Measurements from ENCODE around the gene GALNT2.

GALNT2 gene

DNA sequence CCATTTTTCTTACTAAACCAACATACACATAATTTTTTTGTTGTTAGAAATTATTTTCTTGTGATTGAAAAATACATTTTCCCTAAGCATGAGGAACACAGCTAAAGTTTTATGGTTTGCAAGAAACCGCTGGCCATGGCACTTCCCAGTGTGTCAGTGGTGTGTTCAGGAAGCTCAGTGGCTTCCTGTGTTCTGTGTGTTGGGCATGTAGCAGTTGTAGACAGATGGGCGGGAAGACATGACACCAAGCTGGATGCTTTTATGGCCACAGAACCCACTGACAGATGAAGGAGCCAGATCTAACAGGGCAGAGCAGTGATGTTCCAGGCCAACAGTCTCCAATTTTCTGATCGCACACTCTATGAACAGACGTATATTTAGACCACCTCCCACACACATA lies 119.8 kb downstream of the GALNT2 start:
- no peak for DNase-seq (ENCODE audit: low spot score)

DNA sequence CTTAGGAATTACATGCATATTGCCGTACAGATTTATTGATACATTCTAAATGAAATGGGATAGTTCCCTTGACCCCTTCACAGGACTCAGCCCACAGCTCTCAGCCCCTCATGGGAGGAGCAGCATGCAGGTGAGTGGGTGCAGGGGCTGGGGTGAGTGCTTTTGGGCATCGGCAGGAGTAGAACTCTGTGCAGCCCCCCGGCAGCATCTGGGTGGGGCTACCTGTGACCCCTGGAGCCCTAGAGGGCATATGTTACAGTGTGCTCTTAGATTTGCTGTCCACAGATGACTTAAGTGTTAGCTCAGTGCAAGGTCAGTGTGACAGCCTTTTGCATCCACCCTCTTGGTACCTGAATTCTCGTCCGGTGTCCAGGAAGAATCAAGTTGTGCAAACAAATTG lies 120.3 kb downstream of the GALNT2 start:
- DNase-seq (ENCODE audit: low spot score), result no peak

GRCh38 chr1:230188826-230189225 lies 121.8 kb downstream of the GALNT2 start:
- DNase-seq (ENCODE audit: low spot score), result no peak

GRCh38 chr1:230189341-230189740 lies 122.3 kb downstream of the GALNT2 start:
- no peak for DNase-seq (ENCODE audit: low spot score)

- DNase-seq (ENCODE audit: low spot score), result no peak
Measured at GRCh38 chr1:230189824-230190223, 122.8 kb downstream of the GALNT2 start.

DNA sequence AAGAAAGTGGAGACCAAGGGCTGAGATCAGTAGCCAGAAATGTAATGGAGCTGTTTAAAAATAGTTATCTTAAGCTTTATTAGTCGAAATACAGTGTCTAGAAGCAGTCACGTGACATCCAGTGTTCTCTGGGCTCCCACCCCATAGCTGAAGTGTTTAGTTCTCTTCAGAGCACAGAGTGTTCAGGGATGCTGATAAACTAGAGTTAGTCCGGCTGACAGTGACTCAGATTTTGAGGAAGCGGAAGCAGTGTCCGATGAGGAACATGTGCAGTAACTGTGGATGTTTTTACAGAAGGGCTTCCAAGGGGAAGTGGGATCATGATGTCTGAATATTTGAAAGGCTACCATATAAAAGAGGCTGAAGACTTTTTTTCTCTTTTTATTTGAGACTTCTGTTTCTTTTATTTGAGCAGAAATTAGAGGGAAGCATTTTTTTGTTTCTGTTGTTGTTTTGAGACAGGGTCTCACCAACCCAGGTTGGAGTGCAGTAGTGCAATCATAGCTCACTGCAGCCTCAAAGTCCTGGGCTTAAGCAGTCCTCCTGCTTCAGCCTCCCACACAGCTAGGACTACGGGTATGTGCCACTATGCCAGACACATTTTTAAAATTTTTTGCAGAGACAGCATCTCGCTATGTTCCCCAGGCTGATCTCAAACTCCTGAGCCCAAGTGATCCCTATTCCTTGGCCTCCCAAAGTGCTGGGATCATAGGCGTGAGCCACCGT lies 124.2 kb downstream of the GALNT2 start:
- no peak for DNase-seq (ENCODE audit: low spot score)

GRCh38 chr1:230191855-230192254 lies 124.8 kb downstream of the GALNT2 start:
- no peak for DNase-seq (ENCODE audit: low spot score)

GRCh38 chr1:230194525-230194924 lies 127.5 kb downstream of the GALNT2 start:
- no peak for DNase-seq (ENCODE audit: low spot score)

GRCh38 chr1:230195199-230195598 lies 128.2 kb downstream of the GALNT2 start:
- no peak for DNase-seq (ENCODE audit: low spot score)

GRCh38 chr1:230196077-230196476 lies 129.0 kb downstream of the GALNT2 start:
- DNase-seq (ENCODE audit: low spot score), result no peak

- no peak for DNase-seq (ENCODE audit: low spot score)
Measured at GRCh38 chr1:230197644-230198567, 130.9 kb downstream of the GALNT2 start.

DNA sequence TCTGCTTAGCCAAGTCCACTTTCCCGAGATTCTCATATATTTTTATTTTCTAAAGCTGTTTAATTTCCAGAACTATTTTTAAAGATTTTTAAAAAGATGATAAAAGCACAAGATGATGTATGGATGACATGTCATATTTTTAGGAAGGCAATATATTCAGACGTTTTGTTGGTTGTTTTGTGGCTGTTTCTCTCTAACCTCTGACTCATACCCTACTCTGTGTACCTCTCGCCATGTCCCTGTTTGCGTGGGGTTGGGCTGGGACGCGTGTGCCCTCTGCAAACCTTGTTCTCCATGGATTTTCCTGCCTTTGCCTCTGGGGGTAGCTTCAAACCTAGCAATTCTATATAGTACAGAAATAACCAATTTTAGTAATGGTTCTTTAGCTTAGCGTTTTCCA lies 132.0 kb downstream of the GALNT2 start:
- DNase-seq (ENCODE audit: low spot score), result no peak

- DNase-seq (ENCODE audit: low spot score), result no peak
Measured at GRCh38 chr1:230199554-230199953, 132.5 kb downstream of the GALNT2 start.

DNA sequence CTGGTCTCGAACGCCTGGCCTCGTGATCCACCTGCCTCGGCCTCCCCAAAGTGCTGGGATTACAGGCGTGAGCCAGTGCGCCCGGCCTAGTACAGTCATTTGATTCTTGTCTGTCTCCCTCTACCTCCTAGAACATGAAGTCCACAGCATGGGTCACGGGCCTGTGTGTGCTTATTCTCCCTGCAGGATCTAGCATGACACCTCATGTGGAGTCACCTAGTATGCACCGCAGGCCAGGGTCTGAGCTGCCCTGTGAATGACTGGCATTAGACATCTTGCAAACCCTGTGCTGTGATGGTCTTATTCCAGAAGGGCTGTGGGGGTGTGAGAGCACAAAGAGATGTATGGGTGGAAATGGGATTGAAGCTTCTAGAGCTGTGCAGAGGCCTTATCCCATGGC lies 133.2 kb downstream of the GALNT2 start:
- no peak for DNase-seq (ENCODE audit: low spot score)

GRCh38 chr1:230201445-230201844 lies 134.4 kb downstream of the GALNT2 start:
- DNase-seq (ENCODE audit: low spot score), result no peak

DNA sequence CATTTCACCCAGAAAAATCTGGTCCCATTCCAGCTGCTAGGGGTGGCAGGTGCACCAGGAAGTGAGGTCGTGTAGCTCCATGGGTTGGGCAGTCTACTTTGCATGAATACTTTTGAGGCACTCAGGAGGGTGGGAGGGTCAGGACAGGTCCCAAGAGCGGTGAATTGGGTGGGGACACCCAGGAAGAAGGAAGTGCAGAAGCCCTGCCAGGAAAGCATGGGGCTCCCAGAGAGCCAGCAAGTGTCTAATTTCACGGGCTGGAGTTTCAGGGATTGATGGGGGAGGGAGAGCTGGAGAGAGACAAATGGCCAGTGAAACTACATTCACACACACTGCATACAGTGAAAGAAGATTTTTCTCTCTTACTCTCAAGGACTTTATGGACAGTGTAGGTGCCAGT lies 137.8 kb downstream of the GALNT2 start:
- no peak for DNase-seq (ENCODE audit: low spot score)

DNA sequence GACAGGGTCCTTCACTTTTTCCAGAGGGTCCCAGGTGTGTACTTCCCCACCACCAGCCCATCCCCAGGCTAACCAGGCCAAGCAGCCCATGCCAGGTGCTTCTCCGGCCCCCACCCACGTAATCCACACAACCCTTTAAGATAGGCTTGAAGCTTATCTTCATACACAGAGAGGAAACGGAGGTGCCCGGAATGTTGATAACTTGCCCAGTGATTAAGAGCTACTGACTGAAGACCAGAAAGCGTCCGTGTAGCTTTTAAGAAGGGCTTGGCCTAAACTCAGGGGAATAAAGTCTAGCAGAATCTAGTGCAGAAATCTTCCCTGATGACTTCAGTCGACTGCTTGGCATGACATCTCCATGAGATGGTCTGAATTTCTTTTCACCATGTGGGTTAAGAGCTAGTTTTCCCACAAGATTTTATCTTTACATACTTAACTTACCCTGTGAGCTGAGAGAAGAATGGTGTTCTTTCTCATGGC lies 138.7 kb downstream of the GALNT2 start:
- DNase-seq (ENCODE audit: low spot score), result peak; percentile 69

GRCh38 chr1:230206207-230206606 lies 139.2 kb downstream of the GALNT2 start:
- no peak for DNase-seq (ENCODE audit: low spot score)

- DNase-seq (ENCODE audit: low spot score), result no peak
Measured at GRCh38 chr1:230206976-230207375, 139.9 kb downstream of the GALNT2 start.

- DNase-seq (ENCODE audit: low spot score), result no peak
Measured at GRCh38 chr1:230207598-230207997, 140.6 kb downstream of the GALNT2 start.

- DNase-seq (ENCODE audit: low spot score), result no peak
Measured at GRCh38 chr1:230208619-230209261, 141.7 kb downstream of the GALNT2 start.

GRCh38 chr1:230210326-230210980 lies 143.4 kb downstream of the GALNT2 start:
- no peak for DNase-seq (ENCODE audit: low spot score)

All from hematopoietic multipotent progenitor cell treated with erythropoietin and hydrocortisone succinate and interleukin-3 and kit ligand, for 15 days (in vitro differentiated cells).